Coronary artery (tissue), 2 donors: ENCODE results near the gene CDT1.
"Not testable (repeated sequence)": the region's sequence is repeated elsewhere in the genome, so short reads cannot be mapped to it uniquely, and the experiment has no call there.

Experiments
- DNase-seq: peaks from one replicate; pipeline ENCODE4 v3.0.0-alpha.2; 2017; ENCODE audit warnings: low spot score
- H3K27ac ChIP-seq, 2 donors: fragments of 200-600 bp; sonication (generic); one replicate each; pipeline ENCODE4 v1.5.1; 2016 to 2019
- H3K4me3 ChIP-seq: fragments of 200-600 bp; sonication (generic); 2 replicates; pipeline ENCODE4 v1.5.1; 2016; ENCODE audit warnings: mild to moderate bottlenecking, moderate library complexity
- CTCF ChIP-seq: fragments of 200-600 bp; sonication (generic); IDR thresholded peaks from one replicate; pipeline ENCODE4 v1.5.1; 2019; ENCODE audit warnings: antibody characterized with exemption

CDT1 gene

GRCh38 chr16:88817785-88818574 lies 14.4 kb downstream of the CDT1 start:
- no peak for DNase-seq

GRCh38 chr16:88818575-88818874 lies 14.9 kb downstream of the CDT1 start:
- no peak overlapping the region for H3K4me3 ChIP-seq
- no peak overlapping the region for H3K27ac ChIP-seq
- DNase-seq = no peak
- TF ChIP-seq CTCF = no peak

More at GRCh38 chr16:88817785-88818574, 14.4 kb downstream of the CDT1 start:
- no peak overlapping the region for H3K4me3 ChIP-seq
- H3K27ac ChIP-seq = no peak overlapping the region
- no peak for TF ChIP-seq CTCF

- Histone ChIP-seq H3K27ac (no peak overlapping the region), H3K4me3 (no peak overlapping the region)
- no peak for DNase-seq
- no peak for TF ChIP-seq CTCF
Measured at GRCh38 chr16:88819126-88819525, 15.5 kb downstream of the CDT1 start.

GRCh38 chr16:88820385-88821025 lies 16.9 kb downstream of the CDT1 start:
- no peak overlapping the region for H3K4me3 ChIP-seq
- no peak for TF ChIP-seq CTCF
- H3K27ac ChIP-seq = no peak overlapping the region
- DNase-seq = no peak

GRCh38 chr16:88821168-88821850 lies 17.7 kb downstream of the CDT1 start:
- Histone ChIP-seq H3K4me3 (no peak overlapping the region), H3K27ac (no peak overlapping the region)
- no peak for DNase-seq
- TF ChIP-seq CTCF = no peak

- no peak overlapping the region for H3K4me3 ChIP-seq
- H3K27ac ChIP-seq = no peak overlapping the region
- no peak for TF ChIP-seq CTCF
- DNase-seq = no peak
Measured at GRCh38 chr16:88822281-88823040, 18.9 kb downstream of the CDT1 start.

- H3K27ac ChIP-seq, H3K4me3 ChIP-seq, DNase-seq: not testable (repeated sequence)
Measured at GRCh38 chr16:88823646-88824045, 20.1 kb downstream of the CDT1 start.
